Stimulated activated CD8-positive, alpha-beta memory T cell treated with anti-CD3 and anti-CD28 coated beads, Interleukin-4, amount 100 ng/mL, for 48 hours (primary cell): ENCODE data around the gene EEF2.
A peak's percentile ranks its signal among the peaks of the same experiment; 100 is the strongest.
"Not testable (repeated sequence)": the region's sequence is repeated elsewhere in the genome, so short reads cannot be mapped to it uniquely, and the experiment has no call there.

Source experiments
- DNase-seq: peaks from one replicate; pipeline ENCODE4 v3.0.0-alpha.2; 2020

Gene EEF2

DNA sequence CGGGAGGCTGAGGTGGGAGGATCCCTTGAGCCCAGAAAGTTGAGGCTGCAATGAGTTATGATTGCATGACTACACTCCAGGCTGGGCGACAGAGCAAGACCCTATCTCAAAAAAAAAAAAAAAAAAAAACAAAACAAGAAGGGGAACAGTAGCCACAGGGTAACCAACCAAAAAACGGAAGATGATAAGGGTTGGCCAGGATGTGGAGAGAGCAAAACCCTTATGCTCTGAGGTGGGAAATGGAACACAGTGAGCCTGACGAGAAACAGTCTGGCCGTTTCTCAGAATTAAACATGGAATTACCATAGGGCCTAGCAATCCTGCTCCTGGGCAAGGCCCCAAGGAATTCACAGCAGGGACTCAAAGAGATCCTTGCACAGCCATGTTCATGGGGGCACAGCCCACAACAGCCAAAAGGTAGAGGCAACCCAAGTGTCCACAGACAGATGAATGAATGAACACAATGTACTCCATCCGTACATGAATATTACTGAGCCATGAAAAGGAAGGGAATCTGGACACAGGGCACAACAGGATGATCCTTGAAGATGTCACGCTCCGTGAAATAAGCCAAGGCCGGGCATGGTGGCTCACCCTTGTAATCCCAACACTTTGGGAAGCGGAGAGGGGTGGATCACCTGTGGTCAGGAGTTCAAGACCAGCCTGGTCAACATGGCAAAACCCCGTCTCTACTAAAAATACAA, 41.1 kb downstream of the EEF2 start:
- DNase-seq, result no peak

DNA sequence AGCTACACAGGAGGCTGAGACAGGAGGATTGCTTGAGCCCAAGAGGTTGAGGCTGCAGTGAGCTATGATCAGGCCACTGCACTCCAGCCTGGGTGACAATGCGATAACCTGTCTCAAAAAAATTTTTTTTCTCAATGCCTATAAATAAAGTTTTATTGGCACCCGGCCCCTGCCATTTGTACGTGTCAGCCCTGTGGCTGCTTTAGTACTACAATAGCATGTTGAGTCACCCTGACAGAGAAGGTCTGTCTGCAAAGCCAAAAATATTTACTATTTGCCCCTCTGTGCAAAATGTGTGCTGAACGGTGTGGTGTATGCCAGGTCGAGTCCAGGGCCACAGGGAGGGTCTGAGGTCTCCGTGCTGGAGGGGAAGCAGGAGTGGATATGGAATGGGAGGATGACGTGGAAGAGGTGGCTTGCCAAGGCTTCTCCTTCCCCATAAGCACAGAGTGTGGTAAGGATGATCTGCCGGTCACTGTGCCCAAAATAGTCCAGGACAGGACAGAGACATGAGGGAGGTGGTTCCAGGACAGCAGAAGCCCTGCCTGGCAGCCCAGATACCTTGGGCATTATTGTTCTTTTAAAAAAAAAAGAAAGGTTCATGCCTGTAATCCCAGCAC, 42.4 kb downstream of the EEF2 start:
- no peak for DNase-seq

DNA sequence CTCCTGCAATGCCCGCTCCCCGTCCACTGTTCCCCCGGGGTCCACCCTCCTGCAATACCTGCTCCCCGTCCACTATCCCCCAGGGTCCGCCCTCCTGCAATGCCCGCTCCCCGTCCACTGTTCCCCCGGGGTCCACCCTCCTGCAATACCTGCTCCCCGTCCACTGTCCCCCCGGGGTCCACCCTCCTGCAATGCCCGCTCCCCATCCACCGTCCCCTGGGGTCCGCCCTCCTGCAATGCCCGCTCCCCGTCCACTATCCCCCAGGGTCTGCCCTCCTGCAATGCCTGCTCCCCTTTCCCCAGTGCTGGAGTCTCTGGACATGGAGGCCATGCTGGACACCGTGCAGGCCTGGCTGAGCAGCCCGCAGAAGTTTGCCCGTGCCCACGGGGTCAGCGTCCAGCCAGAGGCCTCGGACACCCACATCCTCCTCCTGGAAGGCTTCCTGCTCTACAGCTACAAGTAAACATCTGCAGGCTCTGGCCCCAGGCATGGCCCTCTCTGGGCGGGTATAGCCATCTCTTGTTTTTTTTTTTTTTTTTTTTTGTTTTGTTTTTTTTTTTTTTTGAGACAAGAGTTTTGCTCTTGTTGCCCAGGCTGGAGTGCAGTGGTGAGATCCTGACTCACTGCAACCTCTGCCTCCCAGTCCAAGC, 46.8 kb downstream of the EEF2 start:
- not testable (repeated sequence) for DNase-seq

DNA sequence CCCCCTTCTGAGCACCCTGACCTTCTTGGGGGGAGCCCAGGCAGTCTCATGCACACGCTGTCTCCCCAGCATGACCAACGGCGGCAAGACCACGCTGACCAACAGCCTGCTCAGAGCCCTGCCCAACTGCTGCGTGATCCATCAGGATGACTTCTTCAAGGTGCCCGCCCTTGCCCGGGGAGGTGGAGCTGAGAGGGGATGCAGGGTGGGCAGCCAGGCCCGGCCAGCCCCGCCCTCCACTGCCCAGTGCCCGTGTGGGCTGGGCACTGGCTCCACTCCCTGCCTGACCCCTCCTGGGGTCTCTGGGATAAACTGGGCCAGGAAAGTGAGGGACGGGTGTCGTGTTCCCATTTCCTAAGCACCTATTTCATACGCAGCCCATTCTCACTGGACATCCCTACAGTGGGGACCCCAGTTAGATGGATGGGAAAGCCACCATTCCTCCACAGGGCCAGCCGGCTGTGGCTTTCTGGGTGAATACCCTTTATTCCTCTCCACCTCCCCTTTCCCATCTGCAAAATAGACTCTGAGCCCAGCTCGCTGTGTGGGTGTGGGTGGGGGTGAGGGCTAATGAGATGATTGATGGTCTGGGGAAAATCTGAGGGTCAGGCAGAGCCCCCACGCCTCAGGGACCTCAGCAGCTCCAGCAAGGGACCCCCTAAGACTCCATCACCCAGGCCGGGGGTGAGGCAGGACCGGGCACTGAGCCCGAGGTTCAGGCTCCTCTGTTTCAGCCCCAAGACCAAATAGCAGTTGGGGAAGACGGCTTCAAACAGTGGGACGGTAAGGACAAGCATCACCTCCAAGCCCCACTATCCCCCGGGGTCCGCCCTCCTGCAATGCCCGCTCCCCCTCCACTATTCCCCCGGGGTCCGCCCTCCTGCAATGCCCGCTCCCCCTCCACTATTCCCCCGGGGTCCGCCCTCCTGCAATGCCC, 48.5 kb downstream of the EEF2 start:
- DNase-seq, result no peak

DNA sequence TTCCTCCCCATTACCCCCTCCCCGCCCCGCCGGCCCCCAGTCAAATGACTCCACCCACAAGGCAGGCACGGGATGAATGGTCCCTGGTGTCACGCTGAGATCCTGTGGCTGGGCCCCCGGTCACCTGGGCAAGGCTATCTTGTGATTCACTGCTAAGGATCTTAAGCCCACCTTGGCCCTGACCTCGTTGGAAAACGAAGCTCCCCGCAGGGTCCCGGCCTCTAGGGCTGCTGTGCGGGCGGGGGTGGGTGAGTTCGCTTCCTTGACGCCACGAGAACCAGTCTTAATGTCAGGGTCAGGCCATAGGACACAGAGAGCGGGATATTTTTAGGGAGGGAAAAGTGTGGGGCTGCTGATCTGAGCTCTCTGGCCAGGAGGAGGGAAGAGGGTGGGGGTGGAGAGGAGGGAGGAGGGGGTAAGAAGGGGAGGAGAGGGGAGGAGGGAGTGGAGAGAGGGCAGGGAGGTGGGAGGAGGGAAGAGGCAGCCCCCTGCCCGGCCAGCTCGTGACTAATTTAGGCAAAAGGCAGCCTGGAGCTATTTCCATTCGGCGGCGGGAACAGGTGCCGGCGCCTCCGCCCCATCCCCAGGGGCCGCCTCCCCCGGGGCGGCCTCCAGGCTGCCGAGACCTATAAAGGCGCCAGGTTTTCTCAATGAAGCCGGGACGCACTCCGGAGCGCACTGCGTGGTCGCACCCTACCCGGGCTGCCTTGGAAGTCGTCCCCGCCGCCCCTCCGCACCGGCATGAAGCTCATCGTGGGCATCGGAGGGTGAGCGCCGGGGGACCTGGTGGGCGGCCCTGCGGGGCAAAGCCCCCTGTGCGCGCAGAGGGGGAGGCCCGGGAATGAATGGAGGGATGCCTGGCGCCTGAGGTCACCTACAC, 52.1 kb downstream of the EEF2 start, which contains the start of gene NMRK2:
Gene NMRK2, plus strand, starts transcription at position 139 of the 880 bp plus-strand sequence. Its CDS starts 603 bp downstream, at position 742.
- peak; percentile 27 for DNase-seq

DNA sequence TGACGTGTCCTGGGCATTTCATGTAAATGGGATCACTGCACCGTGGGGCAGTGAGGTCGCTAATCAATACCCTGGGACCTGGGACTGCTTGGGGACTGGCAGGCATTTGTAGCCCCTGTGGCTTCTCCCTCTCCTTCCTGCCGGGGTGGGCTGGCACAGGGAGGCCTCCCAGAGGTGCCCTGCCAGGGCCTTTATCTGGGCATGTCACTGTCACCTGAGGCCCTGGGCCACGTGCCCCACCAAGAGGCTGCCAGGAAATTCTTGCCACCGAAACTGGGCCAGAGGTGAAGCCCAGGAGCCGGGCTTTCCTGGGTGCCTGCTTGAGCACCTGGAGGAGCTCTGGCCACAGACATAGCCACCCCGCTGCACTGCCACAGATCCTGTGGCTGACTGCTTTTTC, 54.2 kb downstream of the EEF2 start:
- DNase-seq, result no peak
